ENCODE measurements around the gene SLC6A18.
"Not testable (repeated sequence)": the region's sequence is repeated elsewhere in the genome, so short reads cannot be mapped to it uniquely, and the experiment has no call there.

Gene SLC6A18

GRCh38 chr5:1216918-1217295, 8.3 kb upstream of the SLC6A18 start:
- no peak for DNase-seq

- DNase-seq: no peak
Measured at GRCh38 chr5:1217596-1218206, 7.5 kb upstream of the SLC6A18 start.

GRCh38 chr5:1218351-1219080, 6.7 kb upstream of the SLC6A18 start:
- no peak for DNase-seq

GRCh38 chr5:1219098-1219767, 5.9 kb upstream of the SLC6A18 start:
- DNase-seq: no peak

GRCh38 chr5:1219768-1220100, 5.4 kb upstream of the SLC6A18 start:
- DNase-seq: no peak

- no peak for DNase-seq
Measured at GRCh38 chr5:1220351-1220750, 4.8 kb upstream of the SLC6A18 start.

GRCh38 chr5:1220831-1221230, 4.3 kb upstream of the SLC6A18 start:
- no peak for DNase-seq

- DNase-seq: no peak
Measured at GRCh38 chr5:1221721-1222120, 3.5 kb upstream of the SLC6A18 start.

GRCh38 chr5:1222147-1222546, 3.0 kb upstream of the SLC6A18 start:
- no peak for DNase-seq

GRCh38 chr5:1222621-1223277, 2.4 kb upstream of the SLC6A18 start:
- DNase-seq: no peak

- DNase-seq: no peak
Measured at GRCh38 chr5:1223278-1223670, 1.9 kb upstream of the SLC6A18 start.

- DNase-seq: no peak
Measured at GRCh38 chr5:1224631-1225030, 550 bp upstream of the SLC6A18 start.

GRCh38 chr5:1226231-1226630, 1.1 kb downstream of the SLC6A18 start:
- DNase-seq: no peak

GRCh38 chr5:1226839-1227581, 1.8 kb downstream of the SLC6A18 start:
- no peak for DNase-seq

- DNase-seq: no peak
Measured at GRCh38 chr5:1227667-1228066, 2.5 kb downstream of the SLC6A18 start.

GRCh38 chr5:1228120-1228519, 2.9 kb downstream of the SLC6A18 start:
- DNase-seq: no peak

- DNase-seq: not testable (repeated sequence)
Measured at GRCh38 chr5:1229023-1229422, 3.8 kb downstream of the SLC6A18 start.

GRCh38 chr5:1229822-1230221, 4.6 kb downstream of the SLC6A18 start:
- DNase-seq: no peak

GRCh38 chr5:1230551-1230950, 5.4 kb downstream of the SLC6A18 start:
- no peak for DNase-seq

- DNase-seq: no peak
Measured at GRCh38 chr5:1231354-1231905, 6.2 kb downstream of the SLC6A18 start.

GRCh38 chr5:1232780-1233179, 7.6 kb downstream of the SLC6A18 start:
- no peak for DNase-seq

GRCh38 chr5:1235379-1235778, 10.2 kb downstream of the SLC6A18 start:
- no peak for DNase-seq

- DNase-seq: no peak
Measured at GRCh38 chr5:1235838-1236237, 10.7 kb downstream of the SLC6A18 start.

All from inflammatory macrophage treated with lipopolysaccharide for 1 hour (primary cell).